Measurements from ENCODE around the gene HSPB9. TPM values are rescaled to one million over a fixed set of nuclear protein-coding genes. Genes with fewer than 3 reads are reported as not detected.

The HSPB9 gene
- total RNA-seq, 1 experiment from 2014 or later = not detected

DNA sequence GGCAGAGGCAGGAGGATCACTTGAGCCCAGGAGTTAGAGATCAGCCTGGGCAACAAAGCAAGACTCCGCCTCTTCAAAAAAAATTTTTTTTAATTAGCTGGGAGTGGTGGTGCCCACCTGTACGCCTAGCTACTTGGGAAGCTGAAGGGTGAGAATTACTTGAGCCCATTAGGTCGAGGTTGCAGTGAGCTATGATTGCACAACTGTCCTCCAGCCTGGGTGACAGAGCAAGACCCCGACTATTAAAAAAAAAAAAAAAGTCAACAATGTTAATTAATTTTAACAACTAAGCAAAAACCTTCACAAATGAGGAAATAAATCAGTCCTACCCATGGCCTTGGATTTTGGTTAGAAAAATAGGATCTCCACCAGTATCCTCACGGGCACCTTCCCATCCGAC is 15.5 kb upstream of the HSPB9 start:
- no TSS peak for BruUV-seq (replicated peaks)
- intact Hi-C loops (cut with micrococcal nuclease) = no loop called here
- no peaks in the 10 kb centered on the region for H3K4me1 Mint-ChIP-seq (ENCODE audit: insufficient read depth, unreplicated experiment)
- ChIA-PET POLR2A (interaction anchor here (0.6 kb wide), 1 partner anchor 14 kb away, joined by 4 read pairs; no protein-coding TSS in a partner anchor), CTCF (interaction anchor here (0.6 to 1.0 kb wide), 4 partner anchors 84 to 397 kb away, joined by 3 to 5 read pairs (median 4); no protein-coding TSS in a partner anchor)
- TF ChIP-seq, protein P1, sequence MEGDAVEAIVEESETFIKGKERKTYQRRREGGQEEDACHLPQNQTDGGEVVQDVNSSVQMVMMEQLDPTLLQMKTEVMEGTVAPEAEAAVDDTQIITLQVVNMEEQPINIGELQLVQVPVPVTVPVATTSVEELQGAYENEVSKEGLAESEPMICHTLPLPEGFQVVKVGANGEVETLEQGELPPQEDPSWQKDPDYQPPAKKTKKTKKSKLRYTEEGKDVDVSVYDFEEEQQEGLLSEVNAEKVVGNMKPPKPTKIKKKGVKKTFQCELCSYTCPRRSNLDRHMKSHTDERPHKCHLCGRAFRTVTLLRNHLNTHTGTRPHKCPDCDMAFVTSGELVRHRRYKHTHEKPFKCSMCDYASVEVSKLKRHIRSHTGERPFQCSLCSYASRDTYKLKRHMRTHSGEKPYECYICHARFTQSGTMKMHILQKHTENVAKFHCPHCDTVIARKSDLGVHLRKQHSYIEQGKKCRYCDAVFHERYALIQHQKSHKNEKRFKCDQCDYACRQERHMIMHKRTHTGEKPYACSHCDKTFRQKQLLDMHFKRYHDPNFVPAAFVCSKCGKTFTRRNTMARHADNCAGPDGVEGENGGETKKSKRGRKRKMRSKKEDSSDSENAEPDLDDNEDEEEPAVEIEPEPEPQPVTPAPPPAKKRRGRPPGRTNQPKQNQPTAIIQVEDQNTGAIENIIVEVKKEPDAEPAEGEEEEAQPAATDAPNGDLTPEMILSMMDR (IDR thresholded peaks at IDR 0.05; ENCODE audit: unreplicated experiment) = no peak
- no peak for DNase-seq (ENCODE audit: unreplicated experiment)
- H3K4me3 Mint-ChIP-seq (ENCODE audit: unreplicated experiment) = no peak overlapping the region
- no peak overlapping the region for H3K27ac Mint-ChIP-seq (ENCODE audit: low read depth, unreplicated experiment)
- H3K36me3 Mint-ChIP-seq (ENCODE audit: insufficient read depth, unreplicated experiment) = no peaks in the 10 kb centered on the region
- H3K27me3 Mint-ChIP-seq (ENCODE audit: insufficient read depth, unreplicated experiment) = no peaks in the 10 kb centered on the region
- no peaks in the 10 kb centered on the region for H3K9me3 Mint-ChIP-seq (ENCODE audit: unreplicated experiment)

DNA sequence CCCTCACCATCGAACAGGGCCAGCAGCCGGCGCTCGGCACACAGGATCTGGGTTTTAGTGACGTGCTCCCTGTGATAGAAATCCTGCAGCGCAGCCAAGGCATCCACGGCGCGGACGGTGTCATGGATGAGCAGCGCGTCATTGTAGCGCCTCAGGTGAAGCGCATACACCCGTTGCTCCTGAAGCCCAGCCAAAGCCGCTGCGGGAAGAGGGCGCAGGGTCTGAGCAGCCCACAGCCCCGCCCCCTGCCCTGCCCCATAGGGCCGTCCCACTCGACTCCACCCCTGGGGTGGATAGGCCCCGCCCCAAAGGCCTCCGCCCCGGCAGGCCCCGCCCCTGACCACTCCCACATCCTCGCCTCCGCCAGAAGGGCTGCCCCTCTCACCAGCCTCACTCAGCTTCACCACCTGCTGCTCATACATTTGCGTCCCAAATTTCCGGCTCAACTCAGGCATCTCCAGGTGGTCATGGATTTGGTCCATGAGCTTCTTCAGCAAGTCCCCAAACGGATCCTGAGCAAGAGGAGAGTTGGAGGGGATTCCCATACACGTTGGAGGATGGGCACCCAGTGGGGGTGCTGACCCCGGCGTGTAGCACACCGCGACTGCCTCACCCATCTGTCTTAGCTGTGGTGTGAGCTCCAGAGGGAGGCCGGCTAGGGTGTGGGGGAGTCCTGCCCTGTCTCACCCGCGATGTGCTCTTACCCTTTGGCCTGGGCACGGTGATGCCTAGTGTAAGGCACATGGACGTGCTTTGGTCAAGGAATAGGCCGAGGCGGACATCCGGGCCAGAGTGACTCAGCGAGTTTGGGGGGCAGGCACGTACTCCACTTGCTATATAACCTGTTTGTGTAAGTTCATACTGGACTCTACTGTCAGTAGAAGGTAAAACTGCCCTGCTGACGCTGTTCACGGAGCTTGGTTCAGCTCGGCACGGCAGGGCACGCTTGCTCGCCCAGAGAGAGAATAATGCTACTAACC is 14.7 kb upstream of the HSPB9 start:
- Mint-ChIP-seq H3K4me3 (ENCODE audit: unreplicated experiment) (no peak overlapping the region), H3K9me3 (ENCODE audit: unreplicated experiment) (no peaks in the 10 kb centered on the region), H3K36me3 (ENCODE audit: insufficient read depth, unreplicated experiment) (no peaks in the 10 kb centered on the region), H3K4me1 (ENCODE audit: insufficient read depth, unreplicated experiment) (no peaks in the 10 kb centered on the region), H3K27me3 (ENCODE audit: insufficient read depth, unreplicated experiment) (no peaks in the 10 kb centered on the region), H3K27ac (ENCODE audit: low read depth, unreplicated experiment) (no peak overlapping the region)
- BruUV-seq (replicated peaks) = no TSS peak
- ChIA-PET POLR2A (no interaction called here), CTCF (interaction anchor here (1.0 to 1.3 kb wide), 3 partner anchors 41 to 84 kb away, joined by 3 to 5 read pairs (median 4); no protein-coding TSS in a partner anchor)
- intact Hi-C loops (cut with micrococcal nuclease) = no loop called here
- peak; percentile 68 for DNase-seq (ENCODE audit: unreplicated experiment)
- TF ChIP-seq, protein P1 (IDR thresholded peaks at IDR 0.05; ENCODE audit: unreplicated experiment) = no peak

DNA sequence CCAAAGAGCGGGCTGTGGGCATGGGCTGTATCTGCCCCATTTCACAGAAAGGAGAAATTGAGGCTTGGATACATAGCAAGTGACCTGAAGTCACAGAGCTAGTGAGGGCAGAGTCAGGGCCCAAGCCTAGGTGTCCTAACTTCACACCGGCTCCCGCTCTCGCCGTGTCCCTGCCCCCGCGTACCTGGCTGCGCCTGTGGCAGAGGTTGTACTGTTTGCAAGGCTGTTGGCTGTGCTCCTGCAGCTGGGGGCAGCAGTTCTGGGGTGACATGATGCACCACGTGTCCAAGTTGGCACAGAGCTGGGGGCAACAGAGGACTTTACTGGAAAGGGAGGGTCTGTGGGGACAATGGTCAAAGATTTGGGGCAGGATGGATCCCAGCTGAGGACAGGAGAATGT is 13.5 kb upstream of the HSPB9 start:
- H3K27me3 Mint-ChIP-seq (ENCODE audit: insufficient read depth, unreplicated experiment) = no peaks in the 10 kb centered on the region
- no peaks in the 10 kb centered on the region for H3K4me1 Mint-ChIP-seq (ENCODE audit: insufficient read depth, unreplicated experiment)
- POLR2A ChIA-PET = no interaction called here
- TF ChIP-seq, protein P1 (IDR thresholded peaks at IDR 0.05; ENCODE audit: unreplicated experiment) = no peak
- CTCF ChIA-PET = interaction anchor here (0.6 to 1.3 kb wide), 2 partner anchors 43 to 68 kb away, joined by 3 read pairs; no protein-coding TSS in a partner anchor
- H3K27ac Mint-ChIP-seq (ENCODE audit: low read depth, unreplicated experiment) = no peak overlapping the region
- intact Hi-C loops (cut with micrococcal nuclease) = no loop called here
- H3K9me3 Mint-ChIP-seq (ENCODE audit: unreplicated experiment) = no peaks in the 10 kb centered on the region
- H3K4me3 Mint-ChIP-seq (ENCODE audit: unreplicated experiment) = no peak overlapping the region
- BruUV-seq (replicated peaks) = no TSS peak
- H3K36me3 Mint-ChIP-seq (ENCODE audit: insufficient read depth, unreplicated experiment) = no peaks in the 10 kb centered on the region
- no peak for DNase-seq (ENCODE audit: unreplicated experiment)

Measured in MCF 10A (cell line).